Measurements from ENCODE around the gene PRR16.

- TF ChIP-seq SUZ12 (IDR thresholded peaks at IDR 0.05; ENCODE audit: extremely low read depth, insufficient read depth, insufficient read length): no peak
- no peak for TF ChIP-seq YY1 (IDR thresholded peaks at IDR 0.05; ENCODE audit: insufficient read depth, insufficient read length)
- no peak for TF ChIP-seq ZNF274 (IDR thresholded peaks at IDR 0.05; ENCODE audit: low read depth, low read length)
Observed at GRCh38 chr5:120615967-120616645, 152.0 kb downstream of the PRR16 start.
